ENCODE results near the gene VWA1. TPM values are rescaled to one million over a fixed set of nuclear protein-coding genes. Genes with fewer than 3 reads are reported as not detected.

The VWA1 gene
- 10 to 100 TPM; 47.1 to 55.5 TPM for total RNA-seq

DNA sequence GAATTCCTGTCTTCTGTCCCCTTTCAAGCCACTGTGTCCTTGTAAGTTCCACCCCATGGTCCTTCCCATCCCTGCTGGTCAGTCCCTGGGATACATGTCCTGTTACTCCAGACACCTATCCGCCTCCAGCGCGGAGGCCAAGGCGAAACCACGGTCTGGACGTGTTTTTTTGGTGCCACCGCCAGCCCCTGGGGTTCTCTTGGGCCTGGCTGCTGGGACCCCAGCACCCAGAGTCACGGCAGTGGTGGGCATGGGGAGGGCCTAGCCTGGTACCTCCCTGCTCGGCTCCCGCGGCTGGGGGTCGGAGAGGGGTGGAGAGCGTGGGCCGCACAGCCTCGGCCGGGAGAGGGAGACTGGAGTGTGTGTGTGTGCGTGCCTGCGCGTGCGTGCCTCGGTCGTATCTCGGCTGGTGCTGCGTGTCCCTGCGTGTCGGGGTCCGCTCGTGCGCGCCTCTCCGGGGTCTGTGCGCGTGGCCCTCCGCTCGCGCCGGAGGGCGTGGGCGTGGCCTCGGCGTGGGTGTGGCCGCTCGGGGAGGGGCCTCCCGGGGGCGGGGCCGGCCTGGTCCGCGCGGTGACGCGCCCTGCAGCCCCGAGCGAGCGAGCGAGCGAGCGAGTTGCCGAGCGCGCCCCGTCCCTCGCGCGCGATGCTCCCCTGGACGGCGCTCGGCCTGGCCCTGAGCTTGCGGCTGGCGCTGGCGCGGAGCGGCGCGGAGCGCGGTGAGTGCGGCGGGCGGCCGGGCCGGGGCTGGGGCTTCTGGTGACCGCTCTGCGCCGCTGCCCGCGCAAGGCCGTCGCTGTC is at the start of gene VWA1:
Gene VWA1 (plus strand): TSS at position 585 of the 798 bp plus-strand sequence. CDS start 59 bp downstream, at position 644.
- WGBS, 2 donors: 9 to 90% methylated on average over 2 to 84 of the region's 89 CpGs
- intact Hi-C loops (cut with DNase I): loop anchor here (5.0 kb wide), 1 partner anchor 33 kb away; no protein-coding TSS in a partner anchor

DNA sequence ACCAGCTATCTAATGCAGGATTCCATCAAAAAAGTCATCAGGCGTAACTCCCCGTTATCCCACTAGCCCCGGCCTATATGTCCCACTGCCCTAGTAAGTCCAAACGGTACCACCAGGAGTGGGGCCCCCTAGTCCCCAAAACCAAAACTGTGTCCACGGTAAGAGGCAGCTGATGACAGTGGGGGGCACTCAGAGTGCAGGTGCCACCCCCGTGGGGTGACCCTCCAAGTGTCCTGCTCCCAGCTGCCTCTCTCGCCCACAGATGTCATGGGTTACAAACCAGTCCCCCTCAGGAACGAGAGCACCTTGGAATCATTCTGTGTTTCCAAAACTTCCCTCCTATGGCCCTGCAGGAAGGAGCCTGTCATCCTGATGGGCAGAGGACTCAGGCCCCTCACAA is 49.6 kb upstream of the VWA1 start:
- DNase-seq (no peak), ATAC-seq (no peak)
- 89 to 96% methylated on average over 7 to 8 of the region's 8 CpGs for WGBS, 2 donors
- H3K4me3 ChIP-seq: no peak overlapping the region
- no peaks in the 10 kb centered on the region for H3K27me3 ChIP-seq
- intact Hi-C loops (cut with DNase I): no loop called here
- no peak overlapping the region for H3K27ac ChIP-seq
- H3K4me1 ChIP-seq: no peaks in the 10 kb centered on the region
- peaks cover 31 to 38% of the 10 kb centered on the region in 2 donors for H3K36me3 ChIP-seq (replicated peaks in 1 of 2; ENCODE audit: insufficient read depth in 1 of 2, low read depth in 2 of 2)
- TF ChIP-seq, protein P1, sequence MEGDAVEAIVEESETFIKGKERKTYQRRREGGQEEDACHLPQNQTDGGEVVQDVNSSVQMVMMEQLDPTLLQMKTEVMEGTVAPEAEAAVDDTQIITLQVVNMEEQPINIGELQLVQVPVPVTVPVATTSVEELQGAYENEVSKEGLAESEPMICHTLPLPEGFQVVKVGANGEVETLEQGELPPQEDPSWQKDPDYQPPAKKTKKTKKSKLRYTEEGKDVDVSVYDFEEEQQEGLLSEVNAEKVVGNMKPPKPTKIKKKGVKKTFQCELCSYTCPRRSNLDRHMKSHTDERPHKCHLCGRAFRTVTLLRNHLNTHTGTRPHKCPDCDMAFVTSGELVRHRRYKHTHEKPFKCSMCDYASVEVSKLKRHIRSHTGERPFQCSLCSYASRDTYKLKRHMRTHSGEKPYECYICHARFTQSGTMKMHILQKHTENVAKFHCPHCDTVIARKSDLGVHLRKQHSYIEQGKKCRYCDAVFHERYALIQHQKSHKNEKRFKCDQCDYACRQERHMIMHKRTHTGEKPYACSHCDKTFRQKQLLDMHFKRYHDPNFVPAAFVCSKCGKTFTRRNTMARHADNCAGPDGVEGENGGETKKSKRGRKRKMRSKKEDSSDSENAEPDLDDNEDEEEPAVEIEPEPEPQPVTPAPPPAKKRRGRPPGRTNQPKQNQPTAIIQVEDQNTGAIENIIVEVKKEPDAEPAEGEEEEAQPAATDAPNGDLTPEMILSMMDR (IDR thresholded peaks at IDR 0.05): no peak
- TF ChIP-seq POLR2A (IDR thresholded peaks at IDR 0.05): no peak
- H3K9me3 ChIP-seq: no peaks in the 10 kb centered on the region

More for the DNA sequence above, at the start of gene VWA1:
- DNase-seq: peak; percentile 67 to 82 (median 72)
- Histone ChIP-seq H3K9me3 (no peaks in the 10 kb centered on the region), H3K27me3 (no peaks in the 10 kb centered on the region), H3K36me3 (replicated peaks in 1 of 2; ENCODE audit: insufficient read depth in 1 of 2, low read depth in 2 of 2) (no peaks in the 10 kb centered on the region), H3K27ac (peak within 1 kb of the TSS; percentile 78 to 94 (median 93)), H3K4me3 (peak within 1 kb of the TSS in 1 of 2 donors; percentile 28), H3K4me1 (peaks cover 84% of the 10 kb centered on the region)
- TF ChIP-seq, protein P1 (IDR thresholded peaks at IDR 0.05): peak in 1 of 7 experiments; percentile 11
- peak in 2 of 3 donors; percentile 31 to 44 for TF ChIP-seq POLR2A (IDR thresholded peaks at IDR 0.05)
- ATAC-seq: peak; percentile 53

GRCh38 chr1:1387098-1388077 is 48.1 kb upstream of the VWA1 start:
- intact Hi-C loops (cut with DNase I): no loop called here
- no peak overlapping the region for H3K27ac ChIP-seq
- no peak overlapping the region for H3K4me3 ChIP-seq
- no peak for ATAC-seq
- H3K36me3 ChIP-seq (replicated peaks in 1 of 2; ENCODE audit: insufficient read depth in 1 of 2, low read depth in 2 of 2): peaks cover 40 to 50% of the 10 kb centered on the region in 2 donors
- DNase-seq: no peak
- WGBS, 2 donors: 93 to 95% methylated on average over 32 to 48 of the region's 50 CpGs
- TF ChIP-seq POLR2A (IDR thresholded peaks at IDR 0.05): no peak
- TF ChIP-seq, protein P1 (IDR thresholded peaks at IDR 0.05): no peak
- H3K9me3 ChIP-seq: no peaks in the 10 kb centered on the region
- H3K27me3 ChIP-seq: no peaks in the 10 kb centered on the region
- no peaks in the 10 kb centered on the region for H3K4me1 ChIP-seq

DNA sequence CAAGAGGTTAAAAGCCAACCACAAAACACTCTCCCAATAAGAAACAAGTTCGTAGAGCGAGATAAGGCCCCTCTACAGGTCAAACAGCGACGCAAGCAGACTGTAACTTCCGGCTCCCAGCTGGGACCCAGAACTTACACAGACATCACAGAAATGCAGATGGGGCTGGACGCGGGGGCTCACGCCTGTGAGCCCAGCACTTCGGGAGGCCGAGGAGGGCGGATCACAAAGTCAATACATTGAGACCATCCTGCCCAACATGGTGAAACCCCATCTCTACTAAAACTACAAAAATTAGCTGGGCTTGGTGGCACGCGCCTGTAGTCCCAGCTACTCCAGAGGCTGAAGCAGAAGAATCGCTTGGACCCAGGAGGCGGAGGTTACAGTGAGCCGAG is 47.4 kb upstream of the VWA1 start:
- intact Hi-C loops (cut with DNase I): no loop called here
- H3K27ac ChIP-seq: no peak overlapping the region
- H3K36me3 ChIP-seq (replicated peaks in 1 of 2; ENCODE audit: insufficient read depth in 1 of 2, low read depth in 2 of 2): peaks cover 47 to 52% of the 10 kb centered on the region in 2 donors
- WGBS, 2 donors: 96 to 97% methylated on average over 13 to 16 of the region's 16 CpGs
- no peaks in the 10 kb centered on the region for H3K27me3 ChIP-seq
- no peaks in the 10 kb centered on the region for H3K9me3 ChIP-seq
- H3K4me1 ChIP-seq: no peaks in the 10 kb centered on the region
- DNase-seq (no peak), ATAC-seq (no peak)
- no peak overlapping the region for H3K4me3 ChIP-seq
- TF ChIP-seq, protein P1 (IDR thresholded peaks at IDR 0.05): no peak
- TF ChIP-seq POLR2A (IDR thresholded peaks at IDR 0.05): no peak
